Uterus (tissue), 4 donors: ENCODE results near the gene LIN52. TPM values are rescaled to one million over a fixed set of nuclear protein-coding genes. Genes with fewer than 3 reads are reported as not detected.
A peak's percentile ranks its signal among the peaks of the same experiment; 100 is the strongest.

Source experiments
- DNase-seq, 2 donors: peaks; one replicate each; pipeline ENCODE4 v3.0.0-alpha.2; 2019 to 2020
- H3K27ac ChIP-seq, 2 donors: fragments of 200-600 bp; sonication (generic); 1 replicate in 1 of 2; 2 replicates in 1 of 2; pipeline ENCODE4 v1.5.1; 2016 to 2018
- H3K27me3 ChIP-seq, 2 donors: fragments of 200-600 bp; sonication (generic); one replicate each; pipeline ENCODE4 v1.5.1; 2018 to 2019; ENCODE audit warnings: control low read depth in 1 of 2
- H3K36me3 ChIP-seq, 2 donors: fragments of 200-600 bp; sonication (generic); one replicate each; pipeline ENCODE4 v1.5.1; 2019; ENCODE audit warnings: control low read depth in 1 of 2
- H3K4me1 ChIP-seq, 2 donors: fragments of 200-600 bp; sonication (generic); one replicate each; pipeline ENCODE4 v1.5.1; 2018 to 2019; ENCODE audit warnings: control low read depth in 1 of 2
- H3K4me3 ChIP-seq, 2 donors: fragments of 200-600 bp; sonication (generic); 1 replicate in 1 of 2; 2 replicates in 1 of 2; pipeline ENCODE4 v1.5.1; 2018 to 2019; ENCODE audit warnings: mild to moderate bottlenecking in 1 of 2
- H3K9me3 ChIP-seq, 2 donors: fragments of 200-600 bp; sonication (generic); one replicate each; pipeline ENCODE4 v1.5.1; 2019; ENCODE audit warnings: control low read depth in 1 of 2
- POLR2A ChIP-seq, 2 donors: fragments of 450-650 bp; IDR thresholded peaks; one replicate each; pipeline ENCODE4 v1.6.1; 2016; ENCODE audit warnings: antibody characterized with exemption in 2 of 2, mild to moderate bottlenecking in 1 of 2, moderate library complexity in 1 of 2
- intact Hi-C: fragments of 100-400 bp; cut with DNase I; formaldehyde crosslinking; loops from one replicate; pipeline ENCODE4 v1.15.1; 2023; ENCODE audit warnings: low total_unique reads
- total RNA-seq, 4 donors: library from RNA; depleted of rRNA in 3 of 4; stranded (reverse); fragments of >200 nt in 3 of 4; gene quantifications; one replicate each; pipeline versions ENCODE4 v1.1.0 to v1.2.4, GENCODE V29; 2014 to 2023
- TF ChIP-seq, protein P1 (sequence below), 4 experiments: fragments of 200-600 bp in 2 of 4; fragments of 450-650 bp in 2 of 4; sonication (generic) in 2 of 4; IDR thresholded peaks; one replicate each; pipeline ENCODE4 v1.5.1; 2016 to 2019; ENCODE audit warnings: antibody characterized with exemption in 4 of 4, mild to moderate bottlenecking in 2 of 4, moderate library complexity in 1 of 4
- donor health status: DM: yes; HTN: yes; CAD: no.

Gene LIN52
- total RNA-seq, 4 donors from 2014 or later: 4.4 to 12.7 (median 11.7) TPM

DNA sequence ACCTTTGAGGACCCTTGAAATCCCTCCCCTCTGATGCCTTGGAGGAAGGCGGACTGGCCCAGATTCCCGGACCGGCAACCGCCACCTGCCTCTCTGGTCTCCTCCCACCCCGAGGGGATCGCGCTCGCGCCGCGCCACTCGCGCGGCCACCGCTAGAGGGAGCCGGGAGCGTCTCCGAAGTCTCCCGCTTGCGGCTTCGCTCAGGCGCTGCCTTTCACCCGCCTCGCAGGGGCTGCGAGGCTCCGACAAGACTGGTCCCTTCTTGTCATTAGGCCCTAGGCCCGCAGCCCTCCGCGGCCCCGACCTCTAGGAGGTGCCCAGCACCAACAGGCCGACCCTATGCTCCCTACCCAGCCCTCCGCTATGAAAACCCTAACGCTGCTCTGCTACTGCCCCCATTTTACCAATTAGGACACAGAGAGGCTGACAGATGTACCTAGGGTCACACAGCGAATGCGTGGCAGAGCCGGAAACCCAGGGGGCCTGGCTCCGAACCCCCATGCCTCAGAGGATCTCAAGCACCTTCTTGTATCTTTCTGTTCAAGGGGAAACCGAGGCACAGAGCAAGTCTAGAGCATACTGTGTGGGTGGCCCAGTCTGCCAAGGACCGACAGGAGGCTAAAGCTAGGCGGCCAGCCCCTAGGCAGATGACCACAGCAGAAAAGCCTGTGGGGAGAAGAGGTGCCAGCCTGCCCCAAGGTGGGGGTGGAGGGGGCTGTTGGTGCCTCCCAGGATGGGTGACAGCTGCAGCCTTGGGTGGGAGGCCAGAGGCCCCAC lies 133.1 kb downstream of the LIN52 start:
- no peak overlapping the region for H3K4me3 ChIP-seq
- no peak overlapping the region for H3K27ac ChIP-seq
- DNase-seq: peak in 1 of 2 donors; percentile 61
- H3K27me3 ChIP-seq: no peaks in the 10 kb centered on the region
- intact Hi-C loops: no loop called here
- no peaks in the 10 kb centered on the region for H3K36me3 ChIP-seq
- H3K4me1 ChIP-seq: no peaks in the 10 kb centered on the region
- TF ChIP-seq POLR2A (IDR thresholded peaks at IDR 0.05): no peak
- TF ChIP-seq, protein P1, sequence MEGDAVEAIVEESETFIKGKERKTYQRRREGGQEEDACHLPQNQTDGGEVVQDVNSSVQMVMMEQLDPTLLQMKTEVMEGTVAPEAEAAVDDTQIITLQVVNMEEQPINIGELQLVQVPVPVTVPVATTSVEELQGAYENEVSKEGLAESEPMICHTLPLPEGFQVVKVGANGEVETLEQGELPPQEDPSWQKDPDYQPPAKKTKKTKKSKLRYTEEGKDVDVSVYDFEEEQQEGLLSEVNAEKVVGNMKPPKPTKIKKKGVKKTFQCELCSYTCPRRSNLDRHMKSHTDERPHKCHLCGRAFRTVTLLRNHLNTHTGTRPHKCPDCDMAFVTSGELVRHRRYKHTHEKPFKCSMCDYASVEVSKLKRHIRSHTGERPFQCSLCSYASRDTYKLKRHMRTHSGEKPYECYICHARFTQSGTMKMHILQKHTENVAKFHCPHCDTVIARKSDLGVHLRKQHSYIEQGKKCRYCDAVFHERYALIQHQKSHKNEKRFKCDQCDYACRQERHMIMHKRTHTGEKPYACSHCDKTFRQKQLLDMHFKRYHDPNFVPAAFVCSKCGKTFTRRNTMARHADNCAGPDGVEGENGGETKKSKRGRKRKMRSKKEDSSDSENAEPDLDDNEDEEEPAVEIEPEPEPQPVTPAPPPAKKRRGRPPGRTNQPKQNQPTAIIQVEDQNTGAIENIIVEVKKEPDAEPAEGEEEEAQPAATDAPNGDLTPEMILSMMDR (IDR thresholded peaks at IDR 0.05): peak; percentile 64 to 78 (median 71)
- no peaks in the 10 kb centered on the region for H3K9me3 ChIP-seq

DNA sequence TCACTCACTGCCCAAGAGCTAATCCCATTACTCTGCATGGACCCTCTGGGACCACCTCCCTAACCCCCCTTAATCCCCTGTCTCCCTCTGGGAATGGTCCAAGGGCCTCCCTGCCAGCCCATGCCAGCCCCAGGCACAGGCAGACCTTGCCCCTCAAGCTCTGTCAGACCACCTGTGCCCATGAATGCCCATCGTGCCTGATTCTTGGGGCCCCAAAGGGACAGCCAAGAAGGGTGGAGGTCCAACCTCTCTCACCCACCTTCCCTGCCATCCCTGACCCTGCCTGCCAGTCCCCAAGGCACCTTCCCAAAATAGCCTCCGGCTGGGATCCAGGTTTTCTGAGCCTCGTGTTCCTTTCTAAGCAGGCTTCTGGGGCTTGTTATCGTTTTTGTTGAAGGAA lies 133.7 kb downstream of the LIN52 start:
- TF ChIP-seq, protein P1 (IDR thresholded peaks at IDR 0.05): no peak
- no peak for TF ChIP-seq POLR2A (IDR thresholded peaks at IDR 0.05)
- H3K9me3 ChIP-seq: no peaks in the 10 kb centered on the region
- H3K27ac ChIP-seq: no peak overlapping the region
- no peaks in the 10 kb centered on the region for H3K36me3 ChIP-seq
- no peak overlapping the region for H3K4me3 ChIP-seq
- no peaks in the 10 kb centered on the region for H3K27me3 ChIP-seq
- intact Hi-C loops: no loop called here
- no peaks in the 10 kb centered on the region for H3K4me1 ChIP-seq
- no peak for DNase-seq

DNA sequence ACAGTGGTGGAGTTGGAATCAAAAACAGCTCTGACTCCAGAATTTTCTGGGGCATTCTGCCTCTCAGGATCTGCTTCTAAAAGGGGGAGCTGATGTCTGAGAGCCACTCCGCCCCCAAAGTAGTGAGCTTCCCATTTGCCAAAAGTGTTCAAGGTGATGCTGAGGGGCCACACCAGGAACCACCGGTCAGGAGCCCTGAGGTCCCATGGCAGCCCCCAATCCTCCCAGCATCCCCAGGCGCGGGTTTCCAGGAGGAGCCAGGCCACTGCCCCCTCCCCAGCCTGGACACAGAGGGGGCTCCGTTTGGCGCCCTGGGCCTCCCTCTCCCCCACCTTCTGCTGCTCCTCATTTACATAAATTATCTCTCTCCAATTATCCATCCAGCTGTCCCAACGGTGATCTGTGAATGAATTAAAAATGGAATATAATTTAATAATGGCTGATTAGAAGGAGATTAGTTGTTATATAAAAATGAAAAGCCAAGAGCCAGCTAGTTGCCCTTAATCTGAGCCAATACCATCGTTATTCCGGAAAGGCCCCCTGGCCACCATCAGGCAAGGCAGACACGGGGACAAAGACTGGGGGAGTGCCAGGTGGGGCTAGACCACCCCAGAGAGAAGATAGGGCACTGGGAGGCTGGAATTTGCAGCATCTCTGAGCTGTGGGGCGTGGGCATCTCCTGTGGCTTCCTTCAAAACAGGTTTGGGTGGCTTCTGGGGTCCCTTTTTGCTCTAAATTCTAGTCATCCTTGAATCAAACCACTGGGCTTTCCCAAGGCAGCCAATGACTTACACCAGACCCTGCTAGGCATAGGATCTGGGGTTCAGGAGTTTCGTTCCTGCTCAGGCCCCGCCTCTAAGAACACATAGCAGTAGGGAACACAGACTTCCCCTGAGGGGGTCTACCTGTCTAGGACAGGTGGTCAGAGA lies 134.8 kb downstream of the LIN52 start:
- H3K27ac ChIP-seq: no peak overlapping the region
- intact Hi-C loops: no loop called here
- no peak for TF ChIP-seq POLR2A (IDR thresholded peaks at IDR 0.05)
- TF ChIP-seq, protein P1 (IDR thresholded peaks at IDR 0.05): no peak
- no peak overlapping the region for H3K4me3 ChIP-seq
- no peaks in the 10 kb centered on the region for H3K9me3 ChIP-seq
- DNase-seq: no peak
- no peaks in the 10 kb centered on the region for H3K4me1 ChIP-seq
- no peaks in the 10 kb centered on the region for H3K27me3 ChIP-seq
- no peaks in the 10 kb centered on the region for H3K36me3 ChIP-seq

DNA sequence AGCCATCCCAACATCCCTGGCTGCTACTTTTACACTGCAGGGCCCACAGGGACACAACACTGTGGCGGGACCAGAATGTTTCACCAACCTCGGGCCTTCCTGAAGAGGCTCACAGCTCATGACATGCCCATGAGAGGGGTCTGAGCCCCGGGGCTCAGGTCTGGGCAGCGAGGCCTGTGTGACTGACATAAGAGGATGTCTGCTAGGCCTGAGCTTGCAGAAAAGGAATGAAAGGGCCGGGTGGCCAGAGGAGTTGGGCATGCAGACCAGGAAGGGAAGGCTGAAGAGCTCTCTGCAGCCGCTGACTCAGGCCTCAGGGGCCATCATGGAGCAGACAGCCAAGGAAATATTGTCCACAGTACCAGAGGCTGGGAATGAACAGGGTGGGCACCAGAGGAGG lies 136.2 kb downstream of the LIN52 start:
- no peaks in the 10 kb centered on the region for H3K36me3 ChIP-seq
- H3K27ac ChIP-seq: no peak overlapping the region
- H3K9me3 ChIP-seq: no peaks in the 10 kb centered on the region
- H3K4me3 ChIP-seq: no peak overlapping the region
- no peaks in the 10 kb centered on the region for H3K4me1 ChIP-seq
- no peak for DNase-seq
- TF ChIP-seq POLR2A (IDR thresholded peaks at IDR 0.05): no peak
- TF ChIP-seq, protein P1 (IDR thresholded peaks at IDR 0.05): no peak
- intact Hi-C loops: no loop called here
- H3K27me3 ChIP-seq: no peaks in the 10 kb centered on the region

DNA sequence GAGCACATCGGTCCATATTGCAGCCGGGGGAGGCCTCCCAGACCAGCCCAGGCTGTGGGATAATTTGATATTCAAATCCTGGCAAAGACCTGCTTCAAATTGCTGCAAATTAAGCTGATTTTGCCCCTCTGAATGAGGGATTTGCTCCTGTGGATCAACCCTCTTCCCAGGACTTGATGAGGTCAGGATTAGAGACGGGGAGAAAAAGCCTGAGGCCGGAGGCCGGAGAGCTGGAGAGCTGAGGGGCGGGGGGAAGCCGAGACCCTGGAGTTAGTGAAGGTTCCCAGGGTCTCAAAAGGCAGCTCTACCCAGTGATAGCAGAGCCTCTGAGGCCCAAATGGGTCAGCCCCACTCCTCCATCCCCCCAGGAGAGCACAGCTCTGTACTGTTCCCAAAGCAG lies 137.0 kb downstream of the LIN52 start:
- Histone ChIP-seq H3K4me1 (no peaks in the 10 kb centered on the region), H3K27ac (no peak overlapping the region), H3K4me3 (no peak overlapping the region), H3K9me3 (no peaks in the 10 kb centered on the region), H3K36me3 (no peaks in the 10 kb centered on the region), H3K27me3 (no peaks in the 10 kb centered on the region)
- no peak for DNase-seq
- intact Hi-C loops: no loop called here
- no peak for TF ChIP-seq POLR2A (IDR thresholded peaks at IDR 0.05)
- TF ChIP-seq, protein P1 (IDR thresholded peaks at IDR 0.05): no peak
